Vagina (tissue), 2 donors: ENCODE results near the gene TPSG1.

Source experiments
- POLR2A ChIP-seq, 2 donors: fragments of 450-650 bp; IDR thresholded peaks; one replicate each; pipeline ENCODE4 v1.6.1; 2017; ENCODE audit warnings: antibody characterized with exemption in 2 of 2, mild to moderate bottlenecking in 2 of 2, moderate library complexity in 2 of 2
- POLR2AphosphoS5 ChIP-seq, 2 donors: sonication (generic); formaldehyde crosslinking; IDR thresholded peaks; one replicate each; pipeline ENCODE4 v1.9.0; 2017; ENCODE audit warnings: antibody characterized with exemption in 2 of 2, mild to moderate bottlenecking in 2 of 2, low read depth in 1 of 2; ENCODE audit not compliant: insufficient read depth in 1 of 2
- TF ChIP-seq, protein P1 (sequence below), 3 experiments: fragments of 450-650 bp in 2 of 3; fragments of 200-600 bp in 1 of 3; sonication (generic) in 1 of 3; IDR thresholded peaks; one replicate each; pipeline ENCODE4 v1.5.1; 2017 to 2019; ENCODE audit warnings: antibody characterized with exemption in 3 of 3, mild to moderate bottlenecking in 2 of 3, moderate library complexity in 2 of 3

DNA sequence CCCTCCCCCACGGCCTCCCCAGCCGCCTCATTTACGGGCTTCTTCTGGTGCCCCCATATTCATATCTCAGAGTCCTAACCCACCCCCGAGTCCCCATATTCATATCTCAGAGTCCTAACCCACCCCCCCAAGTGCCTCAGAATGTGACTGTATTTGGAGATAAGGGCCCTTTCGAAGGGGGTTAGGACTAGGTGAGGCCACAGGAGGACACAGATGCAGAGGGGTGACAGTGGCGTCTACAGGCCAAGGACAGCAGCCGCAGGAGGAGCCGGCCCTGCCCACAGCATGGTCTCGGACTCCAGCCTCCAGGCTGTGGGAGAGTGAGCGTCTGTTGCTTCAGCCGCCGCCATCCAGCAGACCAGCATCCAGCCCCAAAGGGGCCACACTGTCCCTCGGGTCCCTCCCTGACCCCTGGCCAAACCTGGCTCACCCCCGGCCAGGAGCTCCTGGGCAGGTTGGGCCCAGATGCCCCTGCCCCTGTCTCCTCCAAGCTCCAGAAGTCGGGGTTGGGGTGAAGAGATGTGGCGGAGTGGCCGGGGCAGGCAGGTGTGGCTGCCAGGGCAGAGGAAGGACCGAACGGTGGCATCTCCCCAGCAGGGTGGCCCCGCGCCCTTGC, 46.7 kb downstream of the TPSG1 start:
- TF ChIP-seq, protein P1, sequence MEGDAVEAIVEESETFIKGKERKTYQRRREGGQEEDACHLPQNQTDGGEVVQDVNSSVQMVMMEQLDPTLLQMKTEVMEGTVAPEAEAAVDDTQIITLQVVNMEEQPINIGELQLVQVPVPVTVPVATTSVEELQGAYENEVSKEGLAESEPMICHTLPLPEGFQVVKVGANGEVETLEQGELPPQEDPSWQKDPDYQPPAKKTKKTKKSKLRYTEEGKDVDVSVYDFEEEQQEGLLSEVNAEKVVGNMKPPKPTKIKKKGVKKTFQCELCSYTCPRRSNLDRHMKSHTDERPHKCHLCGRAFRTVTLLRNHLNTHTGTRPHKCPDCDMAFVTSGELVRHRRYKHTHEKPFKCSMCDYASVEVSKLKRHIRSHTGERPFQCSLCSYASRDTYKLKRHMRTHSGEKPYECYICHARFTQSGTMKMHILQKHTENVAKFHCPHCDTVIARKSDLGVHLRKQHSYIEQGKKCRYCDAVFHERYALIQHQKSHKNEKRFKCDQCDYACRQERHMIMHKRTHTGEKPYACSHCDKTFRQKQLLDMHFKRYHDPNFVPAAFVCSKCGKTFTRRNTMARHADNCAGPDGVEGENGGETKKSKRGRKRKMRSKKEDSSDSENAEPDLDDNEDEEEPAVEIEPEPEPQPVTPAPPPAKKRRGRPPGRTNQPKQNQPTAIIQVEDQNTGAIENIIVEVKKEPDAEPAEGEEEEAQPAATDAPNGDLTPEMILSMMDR (IDR thresholded peaks at IDR 0.05) = no peak
- no peak for TF ChIP-seq POLR2A (IDR thresholded peaks at IDR 0.05)
- TF ChIP-seq POLR2AphosphoS5 (IDR thresholded peaks at IDR 0.05; ENCODE audit: insufficient read depth in 1 of 2, low read depth in 1 of 2) = no peak
